Mesenchymal stem cell (in vitro differentiated cells and primary cell): ENCODE measurements around the gene C2orf80.

ENCODE experiments used
- DNase-seq: peaks from one replicate; pipeline ENCODE4 v3.0.0-alpha.2; 2013
- H2AFZ ChIP-seq: one replicate; pipeline ENCODE4 v1.6.1; 2013; ENCODE audit warnings: low read depth, mild to moderate bottlenecking, control low read depth, inconsistent platforms, low read length, moderate library complexity
- H2AK5ac ChIP-seq: 2 replicates; pipeline ENCODE4 v1.6.1; 2013; ENCODE audit warnings: low read length, moderate library complexity, mild to moderate bottlenecking, inconsistent platforms; ENCODE audit not compliant: severe bottlenecking
- H2BK120ac ChIP-seq: one replicate; pipeline ENCODE4 v1.6.1; 2013; ENCODE audit warnings: low read depth, mild to moderate bottlenecking, inconsistent platforms, low read length, moderate library complexity
- H2BK12ac ChIP-seq, 2 experiments: one replicate each; pipeline ENCODE4 v1.6.1; 2013; ENCODE audit warnings: inconsistent platforms in 2 of 2, low read length in 2 of 2, mild to moderate bottlenecking in 2 of 2, moderate library complexity in 2 of 2, control low read depth in 1 of 2
- H2BK15ac ChIP-seq: one replicate; pipeline ENCODE4 v1.6.1; 2013; ENCODE audit warnings: mild to moderate bottlenecking, low read depth, inconsistent platforms; ENCODE audit not compliant: poor library complexity, severe bottlenecking
- H2BK5ac ChIP-seq: 2 replicates; pipeline ENCODE4 v1.6.1; 2013; ENCODE audit warnings: low read depth, mild to moderate bottlenecking, low read length, control low read depth, inconsistent platforms; ENCODE audit not compliant: poor library complexity, severe bottlenecking
- H3K14ac ChIP-seq, 2 experiments: one replicate each; pipeline ENCODE4 v1.6.1; 2013; ENCODE audit warnings: inconsistent platforms in 2 of 2, low read length in 2 of 2, control low read depth in 1 of 2, mild to moderate bottlenecking in 1 of 2, moderate library complexity in 1 of 2
- H3K18ac ChIP-seq, 2 experiments: one replicate each; pipeline ENCODE4 v1.6.1; 2013; ENCODE audit warnings: inconsistent platforms in 2 of 2, low read length in 2 of 2, control low read depth in 1 of 2, low read depth in 1 of 2, mild to moderate bottlenecking in 1 of 2
- H3K23ac ChIP-seq, 2 experiments: one replicate each; pipeline ENCODE4 v1.6.1; 2013; ENCODE audit warnings: inconsistent platforms in 2 of 2, low read length in 2 of 2, mild to moderate bottlenecking in 2 of 2, moderate library complexity in 2 of 2, control low read depth in 1 of 2
- H3K27ac ChIP-seq: 2 replicates; pipeline ENCODE4 v1.5.1; 2013; ENCODE audit warnings: mild to moderate bottlenecking, moderate library complexity, low read length, control low read depth, inconsistent platforms; ENCODE audit not compliant: poor library complexity, severe bottlenecking
- H3K27me3 ChIP-seq, 2 experiments: 2 replicates each; pipeline versions ENCODE4 v1.6.1 to v1.7.0; 2013; ENCODE audit warnings: low read length in 2 of 2, mild to moderate bottlenecking in 2 of 2, moderate library complexity in 2 of 2, control low read depth in 1 of 2, inconsistent platforms in 1 of 2; ENCODE audit not compliant: control insufficient read depth in 1 of 2, insufficient read depth in 1 of 2
- H3K36me3 ChIP-seq, 2 experiments: 2 replicates each; pipeline versions ENCODE4 v1.6.1 to v1.7.0; 2013; ENCODE audit warnings: low read length in 2 of 2, control low read depth in 1 of 2, inconsistent platforms in 1 of 2, low read depth in 1 of 2, mild to moderate bottlenecking in 1 of 2; ENCODE audit not compliant: insufficient read depth in 2 of 2, control insufficient read depth in 1 of 2
- H3K4ac ChIP-seq, 2 experiments: one replicate each; pipeline ENCODE4 v1.6.1; 2013; ENCODE audit warnings: inconsistent platforms in 2 of 2, low read length in 2 of 2, mild to moderate bottlenecking in 2 of 2, moderate library complexity in 2 of 2, control low read depth in 1 of 2, low read depth in 1 of 2
- H3K4me1 ChIP-seq: 2 replicates; pipeline ENCODE4 v1.6.1; 2013; ENCODE audit warnings: low read depth, low read length, control low read depth; ENCODE audit not compliant: control insufficient read depth, insufficient read depth
- H3K4me2 ChIP-seq: 2 replicates; pipeline ENCODE4 v1.6.1; 2013; ENCODE audit warnings: low read length, mild to moderate bottlenecking, inconsistent platforms; ENCODE audit not compliant: poor library complexity, severe bottlenecking
- H3K4me3 ChIP-seq, 2 experiments: 2 replicates each; pipeline versions ENCODE4 v1.5.1 to v1.7.0; 2013; ENCODE audit warnings: low read length in 2 of 2, mild to moderate bottlenecking in 2 of 2, control low read depth in 1 of 2, low read depth in 1 of 2; ENCODE audit not compliant: insufficient read depth in 1 of 2
- H3K79me1 ChIP-seq: replicated peaks from 2 replicates; pipeline ENCODE4 v1.6.1; 2013; ENCODE audit warnings: mild to moderate bottlenecking, control low read depth, low read length, inconsistent platforms; ENCODE audit not compliant: poor library complexity, severe bottlenecking
- H3K9ac ChIP-seq: 2 replicates; pipeline ENCODE4 v1.7.0; 2013; ENCODE audit warnings: mild to moderate bottlenecking, low read length, moderate library complexity
- H3K9me3 ChIP-seq: 2 replicates; pipeline ENCODE4 v1.7.0; 2013; ENCODE audit warnings: mild to moderate bottlenecking, low read length; ENCODE audit not compliant: control insufficient read depth
- H4K8ac ChIP-seq: one replicate; pipeline ENCODE4 v1.6.1; 2013; ENCODE audit warnings: inconsistent platforms, mild to moderate bottlenecking, low read length, moderate library complexity
- H4K91ac ChIP-seq: one replicate; pipeline ENCODE4 v1.6.1; 2013; ENCODE audit warnings: mild to moderate bottlenecking, low read length, inconsistent platforms
- WGBS: methylation state at CpG from one replicate; pipeline ENCODE4 v1.1.7; 2013; ENCODE audit warnings: mixed read lengths; 5-methylcytosine and 5-hydroxymethylcytosine counted together

Gene C2orf80

GRCh38 chr2:208129744-208130711 lies 59.8 kb downstream of the C2orf80 start, which contains the start of gene CRYGC:
TSS of gene CRYGC (minus strand) at chr2:208129828. CDS start at chr2:208129792, 36 bp downstream.
- Histone ChIP-seq H4K91ac (no peak within 1 kb of the TSS), H3K27me3 (peaks cover 0 to 12% of the 10 kb centered on the region in 2 experiments), H2BK12ac (no peak within 1 kb of the TSS), H3K23ac (no peak within 1 kb of the TSS), H3K4me2 (no peak within 1 kb of the TSS), H3K14ac (no peak within 1 kb of the TSS), H2BK5ac (no peak within 1 kb of the TSS), H3K4me1 (peaks cover 1% of the 10 kb centered on the region), H3K27ac (no peak within 1 kb of the TSS), H2BK15ac (no peak within 1 kb of the TSS), H3K9me3 (no peaks in the 10 kb centered on the region), H2BK120ac (no peak within 1 kb of the TSS), H3K4me3 (no peak within 1 kb of the TSS), H3K4ac (no peak within 1 kb of the TSS), H4K8ac (no peak within 1 kb of the TSS), H3K36me3 (no peaks in the 10 kb centered on the region), H2AK5ac (no peak within 1 kb of the TSS), H3K79me1 (no peaks in the 10 kb centered on the region), H3K18ac (no peak within 1 kb of the TSS), H3K9ac (no peak within 1 kb of the TSS), H2AFZ (no peak within 1 kb of the TSS)
- WGBS, result 80% methylated on average over 18 of the region's 19 CpGs
- DNase-seq, result no peak

GRCh38 chr2:208128136-208128535 lies 61.7 kb downstream of the C2orf80 start:
- no peak for DNase-seq
- no peak overlapping the region for H2AFZ ChIP-seq
- no peak overlapping the region for H4K8ac ChIP-seq
- no peak overlapping the region for H4K91ac ChIP-seq
- no peak overlapping the region for H3K4ac ChIP-seq
- no peak overlapping the region for H3K18ac ChIP-seq
- H3K4me1 ChIP-seq, result peaks cover 1% of the 10 kb centered on the region
- no peak overlapping the region for H2BK120ac ChIP-seq
- no peak overlapping the region for H3K9ac ChIP-seq
- no peak overlapping the region for H3K4me2 ChIP-seq
- H2BK15ac ChIP-seq, result no peak overlapping the region
- no peak overlapping the region for H3K4me3 ChIP-seq
- no peak overlapping the region for H2BK12ac ChIP-seq
- no peaks in the 10 kb centered on the region for H3K36me3 ChIP-seq
- no peaks in the 10 kb centered on the region for H3K79me1 ChIP-seq
- no peak overlapping the region for H3K23ac ChIP-seq
- H3K27ac ChIP-seq, result no peak overlapping the region
- no peak overlapping the region for H2AK5ac ChIP-seq
- no peak overlapping the region for H2BK5ac ChIP-seq
- H3K9me3 ChIP-seq, result no peaks in the 10 kb centered on the region
- peaks cover 0 to 28% of the 10 kb centered on the region in 2 experiments for H3K27me3 ChIP-seq
- no peak overlapping the region for H3K14ac ChIP-seq
- WGBS, result 97% methylated on average over 12 of the region's 12 CpGs

DNA sequence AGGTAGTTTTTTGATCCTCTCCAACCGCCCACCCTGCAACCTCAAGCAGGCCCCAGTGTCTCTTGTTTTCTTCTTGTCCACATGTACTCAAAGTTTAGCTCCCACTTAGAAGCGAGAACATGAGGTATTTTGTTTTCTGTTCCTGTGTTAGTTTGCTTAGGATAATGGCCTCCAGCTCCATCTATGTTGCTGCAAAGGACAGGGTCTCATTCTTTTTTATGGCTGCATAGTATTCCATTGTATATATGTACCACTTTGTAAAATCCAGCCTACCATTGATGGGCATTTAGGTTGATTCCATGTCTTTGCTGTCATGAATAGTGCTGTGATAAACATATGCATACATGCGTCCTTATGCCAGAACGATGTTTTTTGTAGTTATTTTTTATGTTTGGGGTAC lies 62.7 kb downstream of the C2orf80 start:
- no peaks in the 10 kb centered on the region for H3K79me1 ChIP-seq
- H3K9ac ChIP-seq, result no peak overlapping the region
- no peaks in the 10 kb centered on the region for H3K36me3 ChIP-seq

DNA sequence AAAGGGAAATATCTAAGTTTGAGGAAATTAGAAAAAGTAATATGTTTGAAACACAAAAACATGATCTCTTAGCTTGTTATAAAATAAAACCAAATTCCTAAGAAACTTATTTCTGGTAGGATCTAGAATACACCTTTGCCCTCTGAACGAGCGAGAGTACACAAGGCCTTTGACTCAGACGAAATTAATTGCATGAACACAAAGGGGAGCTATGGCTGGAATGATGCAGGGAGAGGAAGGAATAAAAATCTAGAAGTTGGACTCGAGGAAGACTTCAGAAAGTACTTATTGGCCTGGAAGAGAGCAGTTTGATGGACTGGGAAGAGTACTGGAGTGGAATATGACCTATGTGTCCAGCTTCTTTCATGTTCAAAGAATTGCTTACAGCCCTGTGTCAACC lies 64.6 kb downstream of the C2orf80 start:
- no peak overlapping the region for H4K91ac ChIP-seq

More for the DNA sequence above, 62.7 kb downstream of the C2orf80 start:
- no peak overlapping the region for H3K27ac ChIP-seq
- no peaks in the 10 kb centered on the region for H3K9me3 ChIP-seq
- no peak overlapping the region for H2BK5ac ChIP-seq
- no peak for DNase-seq
- no peak overlapping the region for H3K4me3 ChIP-seq
- H3K4me1 ChIP-seq, result peaks cover 1% of the 10 kb centered on the region
- no peak overlapping the region for H3K4me2 ChIP-seq
- H3K23ac ChIP-seq, result no peak overlapping the region
- no peak overlapping the region for H4K91ac ChIP-seq
- H3K14ac ChIP-seq, result no peak overlapping the region
- no peak overlapping the region for H2BK120ac ChIP-seq
- WGBS, result 88% methylated on average over 3 of the region's 4 CpGs
- no peak overlapping the region for H3K18ac ChIP-seq
- H4K8ac ChIP-seq, result no peak overlapping the region
- no peak overlapping the region for H2AFZ ChIP-seq
- H2AK5ac ChIP-seq, result no peak overlapping the region
- no peak overlapping the region for H3K4ac ChIP-seq
- H2BK12ac ChIP-seq, result no peak overlapping the region
- H3K27me3 ChIP-seq, result peaks cover 0 to 28% of the 10 kb centered on the region in 2 experiments
- H2BK15ac ChIP-seq, result no peak overlapping the region

More for the DNA sequence above, 64.6 kb downstream of the C2orf80 start:
- Histone ChIP-seq H2AFZ (no peak overlapping the region), H3K23ac (no peak overlapping the region), H3K9me3 (no peaks in the 10 kb centered on the region), H2BK12ac (no peak overlapping the region), H2BK15ac (no peak overlapping the region), H3K4me3 (no peak overlapping the region), H3K36me3 (no peaks in the 10 kb centered on the region), H3K4me2 (no peak overlapping the region), H3K27ac (no peak overlapping the region), H3K14ac (no peak overlapping the region), H3K27me3 (peaks cover 0 to 28% of the 10 kb centered on the region in 2 experiments), H2AK5ac (no peak overlapping the region), H2BK5ac (no peak overlapping the region), H3K4me1 (peaks cover 1% of the 10 kb centered on the region), H3K79me1 (no peaks in the 10 kb centered on the region), H2BK120ac (no peak overlapping the region), H3K9ac (no peak overlapping the region), H4K8ac (no peak overlapping the region), H3K18ac (no peak overlapping the region), H3K4ac (no peak overlapping the region)
- no peak for DNase-seq
- WGBS, result 76% methylated on average over 4 of the region's 4 CpGs
